GM18511 (cell line): Measurements from ENCODE around the gene JCHAIN.
"Not testable (repeated sequence)": the region's sequence is repeated elsewhere in the genome, so short reads cannot be mapped to it uniquely, and the experiment has no call there.

Experiments
- ATAC-seq: cut with Tn5 transposase; IDR thresholded peaks from one replicate; pipeline ENCODE4 v1.9.1; 2021; ENCODE audit warnings: mild to moderate bottlenecking, moderate library complexity; ENCODE audit not compliant: unreplicated experiment

JCHAIN gene

GRCh38 chr4:70666369-70666768 is at the start of gene JCHAIN:
Gene JCHAIN, minus strand, starts transcription at chr4:70666508. Its CDS starts 18 bp downstream, at chr4:70666490.
- peak; percentile 51 for ATAC-seq

- peak; percentile 22 for ATAC-seq
Measured at GRCh38 chr4:70715097-70715496, 48.8 kb upstream of the JCHAIN start.

GRCh38 chr4:70714079-70714887 is 48.0 kb upstream of the JCHAIN start:
- peak; percentile 62 for ATAC-seq

GRCh38 chr4:70713453-70714078 is 47.3 kb upstream of the JCHAIN start:
- ATAC-seq, result peak; percentile 38

GRCh38 chr4:70712604-70713452 is 46.5 kb upstream of the JCHAIN start:
- ATAC-seq, result peak; percentile 2

GRCh38 chr4:70712150-70712549 is 45.8 kb upstream of the JCHAIN start:
- no peak for ATAC-seq

- no peak for ATAC-seq
Measured at GRCh38 chr4:70711599-70711998, 45.3 kb upstream of the JCHAIN start.

GRCh38 chr4:70709611-70710205 is 43.4 kb upstream of the JCHAIN start:
- no peak for ATAC-seq

DNA sequence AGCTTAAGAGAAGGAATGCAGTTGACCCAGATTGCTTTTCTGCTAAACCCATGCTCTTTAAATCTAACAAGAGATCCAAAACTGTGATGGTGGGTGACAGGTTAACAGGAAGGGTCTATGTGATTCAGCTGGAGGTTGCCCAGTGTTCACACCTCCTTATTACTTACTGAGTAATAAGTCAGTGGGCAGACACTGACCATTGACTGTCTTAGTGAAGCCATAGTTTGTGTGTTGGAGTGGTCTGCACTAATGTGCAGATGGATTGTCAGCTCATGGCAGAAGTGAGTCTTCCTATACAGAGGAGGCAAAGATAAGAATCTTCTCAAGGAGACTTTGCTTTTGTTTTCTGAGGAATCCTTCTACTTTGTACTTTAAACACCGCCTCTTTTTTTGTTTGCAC is 40.2 kb upstream of the JCHAIN start:
- no peak for ATAC-seq

DNA sequence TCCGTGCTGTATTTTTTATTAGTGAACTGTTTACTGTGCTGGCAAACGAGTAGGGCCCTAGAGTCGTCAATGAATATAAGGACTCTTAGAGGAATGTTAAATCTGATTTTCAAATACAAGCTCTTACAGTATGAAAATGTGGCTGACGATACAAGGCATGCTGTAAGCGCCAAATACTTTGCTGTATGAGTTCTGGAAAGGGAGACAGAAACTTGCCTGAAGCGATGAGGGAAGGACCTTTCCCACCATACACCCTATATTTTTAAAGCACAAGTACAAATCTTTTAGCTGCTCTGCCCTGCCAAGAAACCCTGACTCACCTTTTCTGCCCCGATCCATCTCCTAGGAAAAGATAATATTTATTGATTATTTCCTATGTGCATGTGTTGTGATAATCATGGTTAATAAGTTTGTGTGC is 39.7 kb upstream of the JCHAIN start:
- no peak for ATAC-seq

- peak; percentile 61 for ATAC-seq
Measured at GRCh38 chr4:70705183-70706043, 39.1 kb upstream of the JCHAIN start.

GRCh38 chr4:70704931-70705182 is 38.5 kb upstream of the JCHAIN start:
- ATAC-seq, result peak; percentile 40

DNA sequence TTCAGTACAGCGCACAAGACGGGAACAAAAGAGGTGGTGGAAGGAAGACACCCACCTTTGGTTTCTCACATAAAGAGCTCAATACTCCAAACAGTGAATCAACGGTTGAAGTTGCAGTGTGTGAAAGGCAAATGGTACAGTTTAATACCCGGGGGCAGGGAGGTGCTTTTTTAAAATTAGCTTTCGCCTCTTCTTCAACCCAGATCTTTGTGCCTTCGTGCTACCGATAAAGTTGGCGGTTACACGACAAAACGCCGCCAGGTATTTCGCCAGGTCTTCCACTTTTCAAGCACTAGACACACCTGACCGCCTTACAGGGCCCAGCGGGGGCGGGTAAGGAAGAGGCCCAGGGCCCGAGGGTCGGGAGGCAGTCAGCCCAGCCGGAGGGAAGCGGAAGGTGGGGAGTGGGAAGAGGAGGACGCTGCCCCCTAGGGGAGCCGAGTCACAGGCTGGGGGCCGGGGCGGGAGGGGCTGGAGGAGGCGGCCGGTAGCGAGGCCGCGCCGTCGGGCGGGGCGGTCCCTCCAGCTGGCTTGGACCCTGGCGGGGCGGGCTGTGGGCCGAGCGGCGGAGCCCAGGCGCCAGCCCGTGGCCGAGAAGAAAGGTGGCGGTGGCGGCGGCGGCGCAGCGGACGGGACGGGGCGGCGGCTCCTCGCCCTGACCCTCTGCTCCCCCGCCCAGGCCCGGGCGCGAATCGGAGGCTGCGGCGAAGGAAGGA is 38.1 kb upstream of the JCHAIN start:
- peak; percentile 71 for ATAC-seq

GRCh38 chr4:70703619-70704214 is 37.4 kb upstream of the JCHAIN start:
- no peak for ATAC-seq

GRCh38 chr4:70702592-70702991 is 36.3 kb upstream of the JCHAIN start:
- not testable (repeated sequence) for ATAC-seq

DNA sequence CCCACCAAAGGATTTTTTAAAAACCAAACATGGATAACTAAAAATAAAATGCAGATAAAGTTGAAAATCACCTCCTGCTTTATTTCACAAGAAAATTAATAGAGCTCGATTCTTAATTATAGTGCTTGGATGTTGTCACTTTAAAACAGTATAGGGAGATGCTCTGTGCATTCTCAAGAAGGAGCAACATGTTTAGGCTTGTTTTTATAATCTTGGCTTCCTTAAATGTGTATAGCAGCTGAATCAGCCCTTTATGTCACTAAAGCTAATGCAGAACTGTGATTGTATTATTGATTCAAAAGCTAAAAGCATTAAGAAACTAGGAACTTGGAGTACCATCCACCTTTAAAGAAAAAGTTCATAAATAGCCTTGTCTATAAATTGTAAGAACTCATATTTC is 35.0 kb upstream of the JCHAIN start:
- no peak for ATAC-seq

DNA sequence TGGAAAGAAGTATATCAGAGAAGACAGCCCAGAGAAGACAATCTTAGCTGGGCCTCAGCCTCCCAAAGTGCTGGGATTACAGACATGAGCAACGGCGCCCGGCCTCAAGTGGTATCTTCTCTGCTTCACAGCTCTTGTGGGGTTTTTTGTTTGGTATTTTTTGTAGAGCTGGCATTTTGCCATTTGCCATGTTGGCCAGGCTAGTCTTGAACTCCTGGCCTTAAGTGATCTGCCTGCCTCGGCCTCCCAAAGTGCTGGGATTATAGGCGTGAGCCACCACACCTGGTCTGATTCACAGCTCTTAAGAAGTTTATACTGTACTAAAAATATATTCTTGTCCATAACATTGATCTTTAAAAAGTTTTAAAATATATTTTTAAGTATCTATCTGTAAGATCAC is 34.4 kb upstream of the JCHAIN start:
- no peak for ATAC-seq

GRCh38 chr4:70698435-70698834 is 32.1 kb upstream of the JCHAIN start:
- not testable (repeated sequence) for ATAC-seq

DNA sequence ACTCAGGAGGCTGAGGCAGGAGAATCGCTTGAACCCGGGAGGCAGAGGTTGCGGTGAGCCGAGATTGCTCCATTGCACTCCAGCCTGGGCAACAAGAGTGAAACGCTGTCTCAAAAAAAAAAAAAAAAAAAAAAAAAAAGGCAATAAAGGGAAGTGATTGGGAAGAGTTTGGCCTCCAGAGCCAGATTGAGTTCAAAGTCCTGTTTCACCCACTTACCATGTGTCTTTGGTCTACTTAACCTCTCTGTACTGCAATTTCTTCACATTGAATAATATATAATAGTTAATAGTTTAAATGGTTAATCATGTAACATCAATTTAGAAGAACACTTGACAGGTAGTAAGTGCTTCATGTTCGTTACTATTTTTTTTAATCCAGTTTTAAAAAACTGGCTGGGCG is 28.3 kb upstream of the JCHAIN start:
- not testable (repeated sequence) for ATAC-seq
